ENCODE results near the gene CYP27C1.

DNA sequence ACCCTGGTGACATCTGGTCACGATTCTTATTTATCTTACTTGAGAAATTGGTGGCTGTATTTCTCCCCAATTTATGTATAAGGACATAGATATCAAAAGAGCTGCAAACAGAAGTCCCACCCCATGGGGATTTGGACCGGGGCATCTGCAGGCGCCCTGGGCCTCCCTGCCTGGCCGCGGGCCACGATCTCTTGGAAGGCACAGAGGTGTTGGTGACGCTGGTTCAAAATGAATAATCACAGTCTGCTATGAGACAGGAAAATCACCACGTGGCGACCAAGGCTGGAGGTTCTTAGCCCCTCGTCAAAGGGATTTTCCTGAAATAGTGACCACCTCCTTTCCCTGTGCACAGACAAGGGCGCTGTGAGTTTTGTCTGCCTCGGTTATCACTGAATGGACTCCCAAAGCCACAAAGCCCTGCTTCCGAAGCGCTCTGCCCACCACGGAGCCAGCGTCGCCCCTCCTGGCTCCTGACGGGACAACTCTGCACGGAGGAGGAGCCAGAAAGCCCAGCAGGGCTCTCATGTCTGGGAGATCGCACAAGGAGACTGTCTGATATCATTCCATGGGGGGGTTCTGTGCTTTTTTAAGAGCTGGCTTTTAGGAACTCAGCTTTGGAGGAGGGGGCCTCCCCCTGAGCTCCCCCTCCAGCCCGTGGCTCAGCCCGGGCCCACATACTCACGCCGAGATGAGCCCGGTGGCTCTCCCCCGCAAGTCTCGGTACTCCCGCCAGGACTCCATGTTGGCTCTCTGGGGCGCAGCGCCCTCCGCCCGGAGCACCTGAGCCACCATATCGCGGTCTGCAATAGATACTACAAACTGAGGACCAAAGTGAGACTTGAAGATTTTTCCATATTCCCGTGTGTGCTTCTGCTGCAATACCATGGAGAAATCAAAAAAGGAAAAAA lies 14.6 kb downstream of the CYP27C1 start:
- TF ChIP-seq, protein P1, sequence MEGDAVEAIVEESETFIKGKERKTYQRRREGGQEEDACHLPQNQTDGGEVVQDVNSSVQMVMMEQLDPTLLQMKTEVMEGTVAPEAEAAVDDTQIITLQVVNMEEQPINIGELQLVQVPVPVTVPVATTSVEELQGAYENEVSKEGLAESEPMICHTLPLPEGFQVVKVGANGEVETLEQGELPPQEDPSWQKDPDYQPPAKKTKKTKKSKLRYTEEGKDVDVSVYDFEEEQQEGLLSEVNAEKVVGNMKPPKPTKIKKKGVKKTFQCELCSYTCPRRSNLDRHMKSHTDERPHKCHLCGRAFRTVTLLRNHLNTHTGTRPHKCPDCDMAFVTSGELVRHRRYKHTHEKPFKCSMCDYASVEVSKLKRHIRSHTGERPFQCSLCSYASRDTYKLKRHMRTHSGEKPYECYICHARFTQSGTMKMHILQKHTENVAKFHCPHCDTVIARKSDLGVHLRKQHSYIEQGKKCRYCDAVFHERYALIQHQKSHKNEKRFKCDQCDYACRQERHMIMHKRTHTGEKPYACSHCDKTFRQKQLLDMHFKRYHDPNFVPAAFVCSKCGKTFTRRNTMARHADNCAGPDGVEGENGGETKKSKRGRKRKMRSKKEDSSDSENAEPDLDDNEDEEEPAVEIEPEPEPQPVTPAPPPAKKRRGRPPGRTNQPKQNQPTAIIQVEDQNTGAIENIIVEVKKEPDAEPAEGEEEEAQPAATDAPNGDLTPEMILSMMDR (IDR thresholded peaks at IDR 0.05 in 4 of 5, conservative IDR thresholded peaks at IDR 0.05 in 1 of 5), result no peak
- TF ChIP-seq POLR2A (IDR thresholded peaks at IDR 0.05), result no peak
